Astrocyte (in vitro differentiated cells and primary cell): Measurements from ENCODE around the gene ALDH1A2. TPM values are rescaled to one million over a fixed set of nuclear protein-coding genes. Genes with fewer than 3 reads are reported as not detected.

Experiments used
- DNase-seq: peaks from one replicate; pipeline ENCODE4 v3.0.0-alpha.2; 2010; ENCODE audit warnings: low read depth
- FAIRE-seq: peaks from 2 replicates; lab custom pipeline; 2011; peaks lifted over from hg19 to GRCh38; lab: Jason Lieb, UNC
- H2AFZ ChIP-seq: 2 replicates; pipeline ENCODE4 v1.6.0; 2012; ENCODE audit warnings: low read depth, low read length, inconsistent platforms
- H3K27ac ChIP-seq: 2 replicates; pipeline ENCODE4 v1.5.1; 2011; ENCODE audit warnings: low read depth, low read length, inconsistent platforms
- H3K27me3 ChIP-seq: 2 replicates; pipeline ENCODE4 v1.6.0; 2011; ENCODE audit warnings: low read length, inconsistent platforms; ENCODE audit not compliant: insufficient read depth
- H3K36me3 ChIP-seq: 2 replicates; pipeline ENCODE4 v1.5.1; 2011; ENCODE audit warnings: low read length, inconsistent platforms; ENCODE audit not compliant: insufficient read depth
- H3K4me1 ChIP-seq: 2 replicates; pipeline ENCODE4 v1.5.1; 2011; ENCODE audit warnings: low read length, inconsistent platforms; ENCODE audit not compliant: insufficient read depth
- H3K4me2 ChIP-seq: 2 replicates; pipeline ENCODE4 v1.6.0; 2012; ENCODE audit warnings: low read length, inconsistent platforms
- H3K4me3 ChIP-seq: 2 replicates; pipeline ENCODE4 v1.5.1; 2011; ENCODE audit warnings: low read depth, mild to moderate bottlenecking, low read length, inconsistent platforms; ENCODE audit not compliant: insufficient read depth
- H3K79me2 ChIP-seq: 2 replicates; pipeline ENCODE4 v1.6.0; 2012; ENCODE audit warnings: mild to moderate bottlenecking, low read length, inconsistent platforms; ENCODE audit not compliant: insufficient read depth
- H3K9ac ChIP-seq: 2 replicates; pipeline ENCODE4 v1.6.0; 2012; ENCODE audit warnings: mild to moderate bottlenecking, low read length, inconsistent platforms
- H3K9me3 ChIP-seq: 2 replicates; pipeline ENCODE4 v1.5.1; 2012; ENCODE audit warnings: low read depth, mild to moderate bottlenecking, low read length, inconsistent platforms; ENCODE audit not compliant: insufficient read depth
- H4K20me1 ChIP-seq: 2 replicates; pipeline ENCODE4 v1.6.0; 2012; ENCODE audit warnings: low read length, inconsistent platforms; ENCODE audit not compliant: insufficient read depth
- H3K27ac Mint-ChIP-seq: one replicate; pipeline ENCODE4 v1.8.0; 2021; ENCODE audit warnings: mild to moderate bottlenecking, mixed read lengths; ENCODE audit not compliant: unreplicated experiment
- H3K27me3 Mint-ChIP-seq: one replicate; pipeline ENCODE4 v1.8.0; 2021; ENCODE audit warnings: low read depth, mixed read lengths; ENCODE audit not compliant: unreplicated experiment
- H3K36me3 Mint-ChIP-seq: one replicate; pipeline ENCODE4 v1.8.0; 2021; ENCODE audit warnings: low read depth, mixed read lengths; ENCODE audit not compliant: unreplicated experiment
- H3K4me1 Mint-ChIP-seq: one replicate; pipeline ENCODE4 v1.8.0; 2021; ENCODE audit warnings: low read depth, mixed read lengths; ENCODE audit not compliant: unreplicated experiment
- H3K4me3 Mint-ChIP-seq: one replicate; pipeline ENCODE4 v1.8.0; 2021; ENCODE audit warnings: mild to moderate bottlenecking, moderate library complexity, mixed read lengths; ENCODE audit not compliant: unreplicated experiment
- H3K9me3 Mint-ChIP-seq: one replicate; pipeline ENCODE4 v1.8.0; 2021; ENCODE audit warnings: mild to moderate bottlenecking, mixed read lengths; ENCODE audit not compliant: unreplicated experiment
- CTCF ChIP-seq: IDR thresholded peaks from 2 replicates; pipeline ENCODE4 v1.5.1; 2011; ENCODE audit warnings: low read depth, mild to moderate bottlenecking, inconsistent platforms, low read length, moderate library complexity; ENCODE audit not compliant: insufficient read depth
- EZH2 ChIP-seq: IDR thresholded peaks from 2 replicates; pipeline ENCODE4 v1.6.1; 2012; ENCODE audit warnings: mild to moderate bottlenecking, low read length, inconsistent platforms; ENCODE audit not compliant: insufficient read depth
- total RNA-seq: library from RNA; stranded (reverse); gene quantifications from 2 replicates; pipeline ENCODE4 v1.2.1, GENCODE V29; 2021

ALDH1A2 gene
- total RNA-seq, 1 donor from 2014 or later = 0.98 TPM

GRCh38 chr15:58060575-58060974 lies 4.9 kb downstream of the ALDH1A2 start:
- H3K4me3 Mint-ChIP-seq = no peak overlapping the region
- no peak for TF ChIP-seq EZH2
- TF ChIP-seq CTCF = no peak
- no peaks in the 10 kb centered on the region for H3K36me3 ChIP-seq
- no peaks in the 10 kb centered on the region for H3K79me2 ChIP-seq
- H3K27me3 Mint-ChIP-seq = peaks cover 38% of the 10 kb centered on the region
- H3K27ac Mint-ChIP-seq = no peak overlapping the region
- H2AFZ ChIP-seq = no peak overlapping the region
- no peaks in the 10 kb centered on the region for H3K9me3 ChIP-seq
- no peaks in the 10 kb centered on the region for H4K20me1 ChIP-seq
- H3K27me3 ChIP-seq = peaks cover 68% of the 10 kb centered on the region
- no peak for DNase-seq
- no peak overlapping the region for H3K4me3 ChIP-seq
- H3K4me1 ChIP-seq = no peaks in the 10 kb centered on the region
- no peak overlapping the region for H3K27ac ChIP-seq
- no peaks in the 10 kb centered on the region for H3K9me3 Mint-ChIP-seq
- no peak overlapping the region for H3K4me2 ChIP-seq
- no peaks in the 10 kb centered on the region for H3K36me3 Mint-ChIP-seq
- H3K4me1 Mint-ChIP-seq = no peaks in the 10 kb centered on the region
- H3K9ac ChIP-seq = no peak overlapping the region
- FAIRE-seq = no peak

DNA sequence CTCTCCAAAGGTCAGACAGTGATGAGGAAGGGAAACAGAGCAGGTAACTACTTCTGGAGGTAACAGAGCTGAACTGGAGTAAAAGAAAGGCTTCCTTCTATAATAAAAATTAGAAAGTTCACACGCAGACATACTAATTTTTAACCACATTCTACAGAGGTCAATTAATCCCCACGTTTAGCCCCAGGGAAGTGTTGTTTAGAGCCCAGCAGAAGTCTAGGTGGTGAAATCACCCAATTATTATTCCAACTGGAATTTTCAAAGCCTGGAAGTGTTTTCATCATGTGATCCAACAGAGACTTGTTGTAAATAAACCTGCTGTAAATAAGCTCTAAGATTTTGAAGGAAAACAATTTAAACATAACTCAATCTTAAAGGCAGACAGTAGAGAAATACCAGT lies 6.8 kb downstream of the ALDH1A2 start:
- Histone ChIP-seq H3K9me3 (no peaks in the 10 kb centered on the region), H4K20me1 (no peaks in the 10 kb centered on the region), H3K9ac (no peak overlapping the region), H2AFZ (no peak overlapping the region), H3K27me3 (peaks cover 58% of the 10 kb centered on the region), H3K27ac (no peak overlapping the region), H3K79me2 (no peaks in the 10 kb centered on the region), H3K4me2 (no peak overlapping the region), H3K4me1 (no peaks in the 10 kb centered on the region), H3K36me3 (no peaks in the 10 kb centered on the region), H3K4me3 (no peak overlapping the region)
- H3K27me3 Mint-ChIP-seq = peaks cover 29% of the 10 kb centered on the region
- DNase-seq (no peak), FAIRE-seq (no peak)
- H3K4me1 Mint-ChIP-seq = no peaks in the 10 kb centered on the region
- H3K9me3 Mint-ChIP-seq = no peaks in the 10 kb centered on the region
- H3K36me3 Mint-ChIP-seq = no peaks in the 10 kb centered on the region
- H3K27ac Mint-ChIP-seq = no peak overlapping the region
- no peak for TF ChIP-seq EZH2
- no peak for TF ChIP-seq CTCF
- H3K4me3 Mint-ChIP-seq = no peak overlapping the region

DNA sequence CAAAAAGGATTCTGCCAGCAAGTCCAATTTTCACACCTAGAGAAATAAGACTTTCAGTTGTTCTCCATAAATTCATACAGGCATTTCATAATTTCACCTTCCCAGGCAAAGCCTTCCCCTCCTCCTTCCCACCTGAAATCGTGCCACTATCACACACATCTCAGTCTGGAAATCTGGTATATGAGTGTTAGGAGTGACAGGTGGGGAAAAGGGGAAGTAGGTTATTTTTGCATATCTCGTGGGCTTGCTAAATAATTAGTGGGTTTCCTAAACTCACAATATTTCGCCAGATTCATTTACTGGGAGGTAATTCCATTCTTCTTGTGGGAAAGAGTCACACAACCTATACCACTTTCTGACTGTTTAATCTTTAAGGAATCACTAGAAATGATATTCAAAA lies 7.4 kb downstream of the ALDH1A2 start:
- no peak overlapping the region for H3K27ac ChIP-seq
- Mint-ChIP-seq H3K9me3 (no peaks in the 10 kb centered on the region), H3K27ac (no peak overlapping the region), H3K4me1 (no peaks in the 10 kb centered on the region), H3K4me3 (no peak overlapping the region), H3K36me3 (no peaks in the 10 kb centered on the region), H3K27me3 (peaks cover 22% of the 10 kb centered on the region)
- no peaks in the 10 kb centered on the region for H3K4me1 ChIP-seq
- no peak for TF ChIP-seq CTCF
- no peak for TF ChIP-seq EZH2
- no peak overlapping the region for H3K4me3 ChIP-seq
- no peak overlapping the region for H2AFZ ChIP-seq
- no peaks in the 10 kb centered on the region for H3K36me3 ChIP-seq
- no peak for DNase-seq
- H3K79me2 ChIP-seq = no peaks in the 10 kb centered on the region
- H3K9me3 ChIP-seq = no peaks in the 10 kb centered on the region
- H3K4me2 ChIP-seq = no peak overlapping the region
- FAIRE-seq = no peak
- H3K27me3 ChIP-seq = peaks cover 51% of the 10 kb centered on the region
- H4K20me1 ChIP-seq = no peaks in the 10 kb centered on the region
- H3K9ac ChIP-seq = no peak overlapping the region
